NCI-H2196 (cell line): ENCODE results near the gene SLC1A2.

Experiments used
- DNase-seq: peaks from one replicate; lab custom pipeline; 2025; ENCODE audit not compliant: unreplicated experiment; lab: John Stamatoyannopoulos, UW

Gene SLC1A2

DNA sequence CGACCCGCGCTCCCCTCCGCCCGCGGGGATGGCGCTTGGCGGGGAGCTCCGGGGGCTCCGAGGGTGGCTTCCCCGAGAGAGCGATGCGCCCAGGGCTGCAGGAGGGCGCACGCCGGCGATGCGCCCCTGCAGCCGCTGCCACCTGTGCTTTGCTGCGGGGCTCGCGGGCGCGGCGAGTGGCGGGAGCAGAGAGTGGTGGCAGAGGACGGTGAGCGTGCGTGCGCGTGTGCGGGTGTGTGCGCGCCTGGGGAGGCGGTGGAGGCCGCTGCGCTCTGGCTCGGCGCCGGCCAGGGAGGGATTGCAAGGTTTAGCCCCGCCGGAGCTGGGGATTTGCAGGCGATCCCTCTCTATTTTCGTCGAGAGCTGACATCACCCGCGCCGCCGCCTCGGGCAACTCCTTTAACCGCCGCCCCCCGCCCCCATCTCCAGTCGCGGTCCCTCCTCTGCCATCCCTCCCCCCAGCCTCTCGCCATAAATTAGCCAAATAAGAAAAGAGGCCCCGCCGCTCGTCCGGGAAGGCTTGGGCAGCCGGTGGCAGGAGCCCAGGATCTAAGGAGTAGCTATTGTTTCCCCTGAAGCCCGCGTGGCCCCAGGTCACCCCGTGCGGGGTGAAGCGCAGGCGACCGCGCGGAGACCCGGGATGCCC, at the start of gene SLC1A2:
Gene SLC1A2, minus strand, starts transcription at position 375 of the 646 bp plus-strand sequence. CDS start 592 bp downstream, outside the sequence.
- DNase-seq: peak; percentile 7

DNA sequence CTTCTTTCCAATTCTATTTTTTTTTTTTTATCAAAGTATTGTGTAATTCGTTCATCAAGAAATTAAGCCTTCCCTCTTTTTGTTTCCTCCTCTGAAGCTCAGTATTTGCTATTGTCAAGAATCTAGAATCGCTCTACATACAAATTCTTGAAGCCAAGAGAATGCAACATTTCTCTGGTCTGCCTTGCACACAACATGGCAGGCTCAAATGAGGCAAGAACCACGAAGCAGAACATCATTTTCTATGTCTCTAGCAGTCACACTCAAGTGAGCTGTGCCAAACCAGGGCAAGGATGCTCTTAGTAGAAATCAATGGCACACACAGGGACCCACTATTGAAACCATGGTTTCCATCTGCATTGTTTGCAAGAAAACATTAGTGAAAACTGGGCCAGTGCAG, 46.7 kb upstream of the SLC1A2 start:
- DNase-seq: no peak

DNA sequence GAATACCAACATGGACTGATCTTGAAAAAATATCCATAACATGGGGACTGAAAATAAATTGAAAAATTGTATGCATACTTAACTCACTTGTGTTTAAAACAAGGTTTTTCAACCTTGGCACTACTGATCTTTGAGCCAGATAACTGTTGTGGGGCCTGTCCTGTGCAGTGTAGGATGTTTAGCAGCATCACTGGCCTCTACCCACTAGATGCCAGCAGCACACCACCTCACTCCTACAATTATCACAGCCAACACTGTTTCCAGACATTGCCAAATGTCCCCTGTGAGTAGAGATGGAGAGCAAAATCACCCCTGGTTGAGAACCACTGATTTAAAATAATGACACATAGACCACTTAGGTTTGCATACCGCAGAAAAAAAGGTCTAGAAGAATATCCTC, 45.0 kb upstream of the SLC1A2 start:
- DNase-seq: no peak

DNA sequence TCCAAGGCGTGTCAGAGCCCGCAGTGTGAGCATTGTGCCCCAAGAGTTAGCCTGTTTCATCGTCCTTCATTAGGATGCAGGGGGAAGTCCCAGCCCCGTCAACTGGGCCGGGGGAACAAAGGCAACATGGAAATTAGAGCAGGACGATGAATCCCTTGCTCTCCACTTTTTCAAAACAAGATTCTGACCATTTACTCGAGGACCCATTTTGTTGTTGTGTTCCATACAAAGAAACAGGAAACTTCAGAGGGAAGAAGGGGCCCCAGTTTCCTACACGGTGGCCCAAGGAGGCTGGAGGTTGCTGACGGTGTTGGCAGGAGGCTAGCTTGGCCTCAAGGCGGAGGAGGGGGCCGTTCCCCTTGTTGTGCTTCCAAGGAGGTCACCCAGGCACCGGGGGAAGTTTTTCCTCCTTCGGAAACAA, 44.0 kb upstream of the SLC1A2 start:
- DNase-seq: no peak

DNA sequence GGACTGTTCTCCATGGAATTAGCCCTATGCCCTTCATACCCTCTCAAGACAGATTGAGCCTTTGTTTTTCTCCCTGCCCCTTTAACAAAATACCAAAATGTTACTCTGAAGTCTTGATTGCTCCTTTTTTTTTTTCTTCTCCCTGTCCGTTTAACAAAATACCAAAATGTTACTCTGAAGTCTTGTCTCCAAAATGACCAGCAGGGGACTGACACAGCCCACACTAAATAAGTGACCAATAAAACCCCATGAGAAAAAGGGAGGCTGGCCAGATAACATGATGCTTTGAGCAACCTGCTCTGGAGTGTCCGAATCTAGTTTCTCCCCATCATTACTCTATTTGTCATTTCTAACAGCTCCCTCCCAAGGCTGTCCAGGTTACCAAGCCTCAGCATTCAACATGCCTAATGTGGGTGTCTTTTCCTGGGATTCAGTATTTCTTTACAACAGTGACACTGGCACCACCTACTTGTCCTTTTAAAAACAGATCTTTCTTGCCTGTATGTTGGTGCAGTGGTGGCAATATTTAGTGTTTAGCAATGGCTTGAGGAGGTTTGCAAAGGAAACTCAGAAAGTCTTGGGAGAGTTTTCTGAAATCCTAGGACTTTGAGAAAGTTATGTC, 42.7 kb upstream of the SLC1A2 start:
- no peak for DNase-seq

DNA sequence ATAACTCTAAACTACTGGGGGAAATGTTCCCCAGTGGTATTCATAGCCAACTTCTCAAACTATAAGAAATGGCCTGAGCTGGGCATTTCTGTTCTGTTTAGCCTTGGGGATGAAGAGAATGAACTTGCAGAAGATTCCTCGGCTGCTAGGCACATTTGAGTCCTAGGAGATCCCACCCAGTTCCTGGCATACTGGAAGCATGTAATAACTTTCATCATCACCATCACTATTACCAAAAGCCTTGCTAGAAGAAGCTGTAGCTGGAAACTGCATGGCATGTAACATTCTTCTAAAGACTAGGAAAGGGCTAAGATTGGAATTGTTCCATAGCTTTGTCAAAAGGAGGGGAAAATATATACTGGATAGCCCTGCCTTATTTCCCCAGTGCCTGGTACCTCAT, 40.1 kb upstream of the SLC1A2 start:
- DNase-seq: no peak

DNA sequence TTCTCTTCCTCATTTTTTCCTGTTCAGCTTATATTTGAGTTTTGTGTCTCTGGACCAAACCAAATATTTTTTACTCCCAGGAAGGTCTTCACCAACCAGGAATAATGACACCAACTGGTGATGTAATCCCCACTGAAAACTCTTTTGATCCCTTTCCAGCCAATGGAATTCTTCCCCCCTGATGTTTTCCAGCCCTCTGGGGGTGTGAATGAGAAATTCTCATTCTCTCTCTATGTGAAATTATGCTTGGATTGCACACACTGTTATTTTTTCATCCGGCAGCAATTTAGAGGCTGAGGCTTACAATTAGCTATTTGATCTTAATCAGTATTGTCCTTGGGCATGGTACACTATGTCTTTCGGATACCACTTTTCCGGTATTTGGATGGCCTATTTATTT, 39.5 kb upstream of the SLC1A2 start:
- DNase-seq: no peak

DNA sequence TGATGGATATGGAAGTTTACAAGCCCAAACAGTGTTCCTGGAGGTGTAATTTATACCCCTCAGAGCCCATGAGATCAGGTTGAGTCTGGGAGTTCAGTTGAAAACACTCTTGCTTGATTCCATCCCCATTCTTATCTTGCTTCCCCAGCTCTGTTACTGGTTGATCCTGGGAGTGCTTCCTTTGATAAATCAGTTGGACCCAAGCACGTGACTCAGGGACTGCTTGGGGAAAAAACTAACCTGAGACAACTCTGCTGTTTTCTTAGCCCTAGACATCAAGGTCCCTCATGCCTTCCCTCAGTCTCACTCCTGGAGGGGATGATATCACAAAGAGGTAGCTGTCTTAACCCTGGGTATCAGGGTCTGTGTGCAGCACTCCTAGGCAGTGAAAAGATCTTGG, 35.0 kb upstream of the SLC1A2 start:
- no peak for DNase-seq

DNA sequence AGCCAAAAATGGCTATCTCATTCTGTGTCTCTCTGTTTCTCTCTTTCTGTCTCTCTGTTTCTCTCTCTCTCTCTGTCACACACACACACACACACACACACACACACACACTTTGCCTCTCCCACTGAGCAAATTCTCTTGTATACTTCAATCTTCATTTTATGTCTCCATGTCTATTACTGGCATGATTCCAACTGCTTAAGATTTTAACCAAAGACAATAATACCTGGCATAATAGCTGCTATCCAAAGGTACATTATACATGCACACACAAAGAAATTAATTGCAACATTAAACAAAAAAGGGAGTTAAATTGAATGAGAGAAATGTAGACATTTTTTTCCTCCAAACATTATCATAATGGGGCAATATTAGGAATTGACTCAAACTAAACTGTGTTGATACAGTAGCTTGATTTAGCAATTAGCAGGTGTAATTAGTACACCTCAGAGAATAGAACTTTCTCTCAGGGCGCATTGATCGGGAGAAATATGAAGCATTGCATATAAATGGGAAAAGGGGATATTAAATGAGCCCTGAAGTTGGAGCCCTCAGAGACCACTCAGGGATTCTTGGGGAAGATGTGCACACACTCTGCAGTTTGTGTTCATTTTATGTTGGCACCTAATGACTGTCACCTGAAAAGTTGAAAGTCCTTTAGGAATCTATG, 17.4 kb upstream of the SLC1A2 start:
- no peak for DNase-seq

DNA sequence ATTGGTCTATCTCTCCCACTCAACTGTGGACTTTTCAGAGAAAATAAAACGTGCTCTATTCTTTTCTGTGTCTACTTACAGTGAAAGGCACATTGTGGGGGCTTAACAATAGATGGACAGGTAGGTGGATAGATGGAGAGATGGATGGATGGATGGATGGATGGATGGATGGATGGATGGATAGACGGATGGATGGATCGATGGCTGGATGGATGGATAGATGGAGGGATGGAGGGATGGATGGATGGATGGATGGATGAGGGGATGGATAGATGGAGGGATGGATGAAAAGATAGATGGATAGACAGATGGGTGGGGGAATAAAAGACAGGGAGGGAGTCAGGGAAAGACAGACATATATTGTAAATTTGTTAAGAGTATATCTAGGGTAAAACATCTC, 14.2 kb upstream of the SLC1A2 start:
- no peak for DNase-seq

DNA sequence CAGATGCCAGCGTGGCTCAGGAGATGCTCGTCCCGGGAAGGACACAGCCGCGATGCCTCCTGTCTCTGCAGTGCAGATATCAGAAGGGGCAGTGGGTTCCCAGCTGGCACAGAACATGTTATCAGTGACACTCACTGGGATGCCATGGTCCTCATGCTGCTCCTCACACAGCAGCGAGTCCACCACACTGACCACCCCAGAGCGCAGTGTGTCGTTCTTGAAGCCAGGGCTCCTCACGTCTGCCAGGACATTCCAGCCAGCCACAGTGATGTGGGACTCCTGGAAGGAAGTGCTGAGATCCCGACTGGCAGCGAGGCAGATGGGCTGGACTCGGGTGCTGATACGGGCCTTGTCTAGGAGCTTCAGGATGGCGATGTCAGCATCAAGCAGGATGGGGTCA, 13.1 kb upstream of the SLC1A2 start:
- no peak for DNase-seq

DNA sequence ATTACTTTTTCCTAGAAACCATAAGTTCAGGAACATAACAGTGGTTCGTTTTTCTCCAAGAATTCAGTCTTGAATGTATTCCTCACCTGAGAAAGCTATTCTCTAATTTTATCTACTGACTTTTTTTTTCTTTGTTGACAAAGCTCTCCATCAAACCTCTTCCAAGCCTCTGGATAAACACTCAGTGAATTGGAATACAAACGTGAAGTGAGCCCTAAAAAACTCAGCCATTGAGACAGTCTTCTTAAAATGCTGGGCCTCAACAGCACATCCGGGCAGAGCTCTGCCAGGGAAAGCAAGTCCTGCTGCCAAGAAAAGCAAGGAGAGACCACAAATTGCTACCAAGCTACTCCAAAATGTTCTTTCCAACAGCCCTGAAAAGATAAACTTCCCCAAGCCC, 7.7 kb upstream of the SLC1A2 start:
- DNase-seq: no peak

DNA sequence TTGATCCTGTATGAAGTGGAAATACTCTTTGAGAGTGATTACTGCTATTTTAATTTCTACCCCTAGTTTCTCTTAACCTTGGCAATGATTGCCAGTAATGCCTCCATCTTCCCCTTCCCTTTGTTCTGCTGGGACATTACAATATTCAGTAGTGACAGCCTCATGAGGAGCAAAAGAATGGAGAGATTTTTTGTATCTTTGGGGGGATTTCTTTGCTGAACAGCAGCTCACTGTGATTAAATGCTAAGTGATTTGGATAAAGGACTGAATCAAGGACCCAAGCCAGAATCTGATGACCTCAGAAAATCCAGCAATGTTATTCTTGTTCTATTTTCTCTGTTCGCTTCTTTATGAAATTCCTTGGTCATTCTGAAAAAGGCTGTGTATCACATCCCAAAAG, 7.0 kb upstream of the SLC1A2 start:
- no peak for DNase-seq

DNA sequence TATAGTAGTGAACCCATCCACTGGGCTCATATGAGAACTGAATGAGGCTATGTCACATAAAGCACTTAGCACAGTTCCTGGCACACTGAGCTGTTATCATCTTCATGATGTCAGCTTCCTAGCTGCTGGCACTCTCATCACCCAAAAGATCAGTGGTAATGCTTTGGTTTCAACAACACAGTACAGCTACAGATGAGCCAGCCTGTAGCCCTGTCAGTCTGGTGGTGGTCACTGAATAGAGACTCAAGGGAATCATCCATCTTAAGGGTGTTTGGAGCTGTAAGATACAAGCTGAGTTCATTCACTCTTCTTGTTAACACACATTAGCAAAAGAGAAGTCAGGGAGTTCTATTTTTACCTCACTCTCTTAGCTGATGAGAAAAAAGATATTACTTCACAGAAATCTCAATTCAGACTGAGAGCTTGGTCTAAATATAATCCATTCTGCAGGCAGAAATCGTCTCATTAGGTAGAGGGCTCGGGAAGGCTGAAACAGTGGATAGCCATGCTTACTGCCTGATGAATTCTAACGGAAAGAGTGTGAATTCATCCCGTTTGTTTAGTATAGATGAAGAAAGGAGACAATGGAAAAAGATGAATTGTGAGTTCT, 6.3 kb upstream of the SLC1A2 start:
- no peak for DNase-seq

DNA sequence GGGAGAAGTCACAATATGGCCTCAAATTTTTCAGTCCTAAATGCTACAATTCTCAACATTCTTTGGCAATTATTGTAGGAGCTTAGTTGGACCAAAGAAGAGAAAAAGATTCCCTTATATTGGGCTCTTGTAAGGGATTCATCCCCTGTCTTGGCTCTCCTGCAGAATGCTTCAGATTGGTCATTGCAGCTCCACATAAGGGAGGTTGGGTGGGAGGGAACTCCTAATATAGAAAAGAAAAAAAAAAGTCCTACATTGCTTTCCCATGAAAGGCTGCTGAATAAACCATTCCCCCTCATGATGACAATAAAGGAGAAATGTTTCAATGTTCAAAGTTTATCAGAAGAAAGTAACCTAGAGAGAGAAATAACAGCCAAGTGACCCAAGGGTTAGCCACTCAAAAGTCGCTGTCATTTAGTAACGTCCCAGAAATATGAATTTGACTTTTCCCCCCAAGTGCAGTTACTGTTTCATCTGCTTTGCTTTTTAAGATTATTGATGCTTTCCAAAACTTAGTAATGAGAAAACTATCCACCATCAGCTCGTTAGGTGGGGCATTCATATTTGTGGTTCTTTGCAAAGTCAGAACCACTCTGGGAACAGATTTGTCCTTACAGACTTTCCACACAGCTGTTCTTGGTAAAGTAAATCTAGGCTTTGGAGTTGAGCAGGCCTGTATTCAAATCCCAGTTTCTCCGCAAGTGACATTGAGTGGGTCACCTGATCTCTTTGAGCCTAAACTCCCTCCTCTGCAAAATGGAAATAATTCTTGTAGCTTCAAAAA, 5.0 kb upstream of the SLC1A2 start:
- DNase-seq: no peak

DNA sequence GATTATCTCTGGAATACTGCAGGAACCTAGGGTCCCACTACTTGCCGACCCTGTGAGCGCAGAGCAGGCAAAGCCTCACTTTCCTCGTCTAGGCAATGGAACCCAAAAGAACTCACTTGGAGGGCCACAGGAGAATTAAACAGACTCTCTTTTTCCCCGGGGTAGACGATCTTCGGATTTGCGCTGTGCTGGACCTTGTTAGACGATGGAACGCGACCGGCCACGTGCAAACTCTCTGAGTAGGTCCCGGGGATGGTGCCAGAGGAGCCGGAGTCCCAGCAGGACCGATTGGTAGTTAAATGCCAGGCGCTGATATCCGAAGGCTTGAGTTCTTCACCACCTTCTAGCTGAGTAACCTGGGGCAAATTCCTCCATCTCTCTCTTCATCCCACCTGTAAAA, 1.0 kb upstream of the SLC1A2 start:
- no peak for DNase-seq

DNA sequence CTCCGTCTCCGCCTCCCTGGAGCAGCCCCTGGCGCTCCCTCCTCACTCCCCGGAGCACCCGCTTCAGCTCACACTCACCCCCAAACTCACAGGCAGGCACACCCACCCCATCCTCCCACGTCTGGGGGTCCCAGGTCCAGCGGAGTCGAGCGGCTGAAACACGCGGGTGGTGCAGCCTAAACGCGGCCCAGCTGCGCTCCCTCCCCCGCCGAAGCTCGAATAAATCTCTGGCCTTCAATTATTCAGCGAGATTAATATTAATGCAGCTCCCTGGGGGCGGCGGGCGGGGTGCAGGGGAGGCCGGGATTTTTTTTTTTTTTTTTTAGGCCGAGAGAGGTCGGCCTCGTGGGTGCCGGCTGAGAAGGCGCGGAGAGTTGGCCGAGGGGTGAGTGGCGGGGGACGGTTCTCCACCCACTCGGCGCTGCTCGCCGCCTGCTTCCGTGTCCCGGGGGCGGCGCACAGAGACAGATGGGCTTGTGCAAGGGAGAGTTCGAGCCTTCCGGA, 524 bp upstream of the SLC1A2 start:
- no peak for DNase-seq

DNA sequence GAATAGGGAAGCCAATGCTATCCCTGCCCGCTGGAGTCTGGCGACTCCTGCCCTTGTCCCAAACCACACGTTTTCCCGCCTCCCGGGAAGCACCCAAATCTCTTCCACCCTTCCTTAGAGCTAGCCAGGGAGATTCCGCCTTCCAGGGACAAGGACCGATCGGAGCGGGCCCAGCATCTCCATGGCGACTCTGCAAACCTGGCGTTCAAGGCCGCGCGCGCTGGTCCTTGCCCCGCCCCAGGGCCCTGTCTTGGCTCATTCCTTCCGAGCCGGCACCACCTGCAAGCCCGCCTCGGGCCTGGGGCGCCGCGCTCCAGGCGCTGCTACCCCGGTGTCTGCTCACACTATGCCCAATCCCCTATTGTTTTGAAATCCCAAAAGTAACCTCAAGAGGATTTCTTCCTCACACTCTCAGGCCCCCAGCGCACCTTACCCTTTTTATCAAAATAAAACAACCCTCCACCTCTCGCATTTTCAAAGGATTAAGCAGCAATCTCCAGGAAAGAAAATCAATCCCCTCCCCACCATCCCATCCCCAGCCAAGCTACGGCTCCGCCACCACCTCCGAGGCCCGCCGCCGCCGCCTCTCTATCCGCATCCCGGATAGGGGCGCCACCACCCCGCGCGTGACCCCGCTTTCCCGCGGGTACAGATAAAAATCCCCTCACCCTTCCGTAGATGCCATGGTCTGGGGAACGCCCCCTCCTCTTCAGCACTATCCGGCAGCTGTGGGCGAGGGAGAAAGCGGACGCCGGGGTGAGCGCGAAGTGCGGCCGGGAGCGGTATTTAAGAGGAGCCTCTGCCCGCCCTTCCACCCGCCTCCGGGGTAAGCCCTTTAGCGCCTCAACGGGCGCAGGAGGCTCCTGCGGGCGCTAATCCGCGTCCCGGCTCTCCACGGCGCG, 825 bp downstream of the SLC1A2 start:
- DNase-seq: peak; percentile 7

DNA sequence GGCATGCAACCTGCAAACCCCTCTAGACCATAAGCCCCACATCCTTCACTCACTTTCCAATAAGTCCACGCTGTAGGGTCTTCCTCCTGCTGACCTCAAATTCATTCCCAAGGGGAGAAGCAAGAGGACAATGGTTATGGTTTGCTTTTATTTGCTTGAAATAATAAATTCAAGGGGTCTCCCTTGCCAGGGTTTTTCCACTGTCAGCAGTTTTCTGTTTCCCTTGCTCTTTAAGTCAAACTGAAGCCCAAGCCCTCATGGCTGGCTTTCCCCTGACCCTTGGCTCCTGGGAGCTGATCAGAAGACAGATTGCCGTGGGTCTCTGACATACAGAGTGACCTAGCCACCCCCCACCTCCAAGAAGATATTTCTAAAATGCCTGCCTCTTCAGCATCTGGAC, 3.9 kb downstream of the SLC1A2 start:
- no peak for DNase-seq

DNA sequence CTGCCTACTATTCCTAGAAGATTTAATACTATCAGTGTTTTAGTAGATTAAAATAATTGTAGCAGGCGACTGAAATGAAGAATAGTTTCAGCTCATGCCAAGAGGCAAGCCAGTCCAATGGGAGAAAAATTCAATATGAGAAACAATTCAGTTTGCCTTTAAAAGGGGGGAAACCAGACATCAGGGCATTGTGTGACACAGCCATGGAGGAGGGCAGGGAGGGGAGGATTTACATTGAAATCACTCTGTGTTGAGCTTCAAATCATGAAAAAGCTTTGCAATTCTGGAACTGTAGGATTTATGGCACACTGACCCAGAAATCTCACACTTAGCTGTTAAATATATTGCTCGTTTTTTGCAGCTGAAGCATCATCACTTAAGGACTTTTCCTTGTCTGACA, 4.6 kb downstream of the SLC1A2 start:
- DNase-seq: no peak
